ENCODE results near the gene BBIP1. TPM values are rescaled to one million over a fixed set of nuclear protein-coding genes. Genes with fewer than 3 reads are reported as not detected.

BBIP1 gene
- total and polyA plus RNA-seq, 10 of the 15 experiments (the other 5 are each of a cell fraction or from before 2014, with no cell fraction given): 13.8 to 40.8 (median 31.3) TPM

DNA sequence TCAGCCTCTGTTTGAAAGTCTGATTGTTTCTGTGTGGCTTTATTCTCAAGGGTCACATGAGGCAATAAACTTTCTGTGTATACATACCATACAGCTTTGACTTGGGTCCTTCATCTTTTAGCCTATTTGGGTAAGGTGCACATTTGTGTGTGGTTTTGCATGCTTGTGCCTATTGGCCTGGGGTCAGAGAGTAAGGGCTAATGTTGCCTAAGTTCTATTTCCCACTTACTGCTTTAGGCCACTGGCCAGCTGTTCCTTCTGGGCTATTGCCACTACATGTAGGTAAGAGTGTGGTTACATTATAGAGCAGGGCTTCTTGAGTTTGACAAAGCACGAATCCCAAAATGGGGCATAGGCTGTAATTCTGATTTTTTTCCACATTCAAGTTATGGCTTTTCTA is 21.8 kb downstream of the BBIP1 start:
- H2AFZ ChIP-seq (ENCODE audit: control insufficient read depth, low read depth, low read length): no peak overlapping the region
- CTCF ChIA-PET: interaction anchor here (0.6 to 11.1 kb wide), 19 partner anchors 10 to 310 kb away, joined by 3 to 196 read pairs (median 4); partner anchors contain the start of genes BBIP1 and SHOC2
- no peaks in the 10 kb centered on the region for H3K27me3 ChIP-seq (replicated peaks in 1 of 2; ENCODE audit: control insufficient read depth in 2 of 2, insufficient read depth in 2 of 2, low read length in 1 of 2)
- H3K79me2 ChIP-seq (ENCODE audit: control insufficient read depth, insufficient read depth, low read length): peaks cover 6% of the 10 kb centered on the region
- WGBS (ENCODE audit: insufficient coverage, insufficient replicate concordance, low lambda C conversion rate, missing lambda C conversion rate): 92% methylated on average over 1 of the region's 1 CpG
- H3K4me2 ChIP-seq (ENCODE audit: control insufficient read depth, insufficient read depth): no peak overlapping the region
- POLR2A ChIA-PET: interaction anchor here (0.6 to 2.2 kb wide), 11 partner anchors 12 to 93 kb away, joined by 3 to 13 read pairs (median 4); partner anchors contain the start of genes BBIP1, PDCD4 and SHOC2
- H3K4me3 ChIP-seq: no peak overlapping the region
- in situ Hi-C loops (cut with MboI): no loop called here
- no peak overlapping the region for H3K27ac ChIP-seq (ENCODE audit: control insufficient read depth, insufficient read depth)
- peak; percentile 62 for FAIRE-seq
- intact Hi-C loops (cut with micrococcal nuclease; ENCODE audit: unreplicated experiment): loop anchor here (10.0 kb wide), 1 partner anchor 308 kb away; no protein-coding TSS in a partner anchor
- RAD21 ChIA-PET (ENCODE audit: unreplicated experiment): interaction anchor here (0.8 to 10.5 kb wide), 21 partner anchors 10 to 151 kb away, joined by 3 to 115 read pairs (median 4); partner anchors contain the start of genes BBIP1 and SHOC2
- no peak overlapping the region for H3K9ac ChIP-seq (ENCODE audit: control insufficient read depth, insufficient read depth, low read length)
- no peaks in the 10 kb centered on the region for H4K20me1 ChIP-seq (ENCODE audit: control insufficient read depth, insufficient read depth)
- BruUV-seq (replicated peaks): no TSS peak
- H3K9me3 ChIP-seq (replicated peaks; ENCODE audit: control insufficient read depth, insufficient read depth, low read length): no peaks in the 10 kb centered on the region
- TF ChIP-seq EZH2 (IDR thresholded peaks at IDR 0.05; ENCODE audit: borderline replicate concordance, control insufficient read depth, low read depth, low read length): no peak
- no peak for TF ChIP-seq POU2F2 (IDR thresholded peaks at IDR 0.05; ENCODE audit: borderline replicate concordance, low read depth, low read length)
- no peak for TF ChIP-seq SMC3 (IDR thresholded peaks at IDR 0.05; ENCODE audit: borderline replicate concordance, low read length)
- TF ChIP-seq, protein P1, sequence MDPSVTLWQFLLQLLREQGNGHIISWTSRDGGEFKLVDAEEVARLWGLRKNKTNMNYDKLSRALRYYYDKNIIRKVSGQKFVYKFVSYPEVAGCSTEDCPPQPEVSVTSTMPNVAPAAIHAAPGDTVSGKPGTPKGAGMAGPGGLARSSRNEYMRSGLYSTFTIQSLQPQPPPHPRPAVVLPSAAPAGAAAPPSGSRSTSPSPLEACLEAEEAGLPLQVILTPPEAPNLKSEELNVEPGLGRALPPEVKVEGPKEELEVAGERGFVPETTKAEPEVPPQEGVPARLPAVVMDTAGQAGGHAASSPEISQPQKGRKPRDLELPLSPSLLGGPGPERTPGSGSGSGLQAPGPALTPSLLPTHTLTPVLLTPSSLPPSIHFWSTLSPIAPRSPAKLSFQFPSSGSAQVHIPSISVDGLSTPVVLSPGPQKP (IDR thresholded peaks at IDR 0.05; ENCODE audit: low read depth, low read length): no peak
- no peak for TF ChIP-seq STAT1 (conservative IDR thresholded peaks at IDR 0.05)
- TF ChIP-seq SREBF1 (IDR thresholded peaks at IDR 0.05; ENCODE audit: low read length): no peak
- no peak for TF ChIP-seq NFYB (IDR thresholded peaks at IDR 0.05; ENCODE audit: insufficient read depth, low read depth, low read length)
- DNase-seq (ENCODE audit: low read depth, low spot score): no peak
- SMC1A ChIA-PET (ENCODE audit: uncharacterized antibody, unreplicated experiment): interaction anchor here (0.6 to 15.0 kb wide), 28 partner anchors 9 to 702 kb away, joined by 3 to 221 read pairs (median 4); partner anchors contain the start of genes BBIP1 and PDCD4
- no peaks in the 10 kb centered on the region for H3K4me1 ChIP-seq (ENCODE audit: control insufficient read depth, insufficient read depth, low read length)
- H3K36me3 ChIP-seq (ENCODE audit: control insufficient read depth in 2 of 2, insufficient read depth in 2 of 2, low read length in 1 of 2): peaks cover 0 to 34% of the 10 kb centered on the region in 2 experiments; a peak in 3 of 4 replicates
- no peak for ATAC-seq

All from GM12878 (cell line).